ENCODE results near the gene RGS7.
A peak's percentile ranks its signal among the peaks of the same experiment; 100 is the strongest.
"Not testable (repeated sequence)": the region's sequence is repeated elsewhere in the genome, so short reads cannot be mapped to it uniquely, and the experiment has no call there.

The RGS7 gene

DNA sequence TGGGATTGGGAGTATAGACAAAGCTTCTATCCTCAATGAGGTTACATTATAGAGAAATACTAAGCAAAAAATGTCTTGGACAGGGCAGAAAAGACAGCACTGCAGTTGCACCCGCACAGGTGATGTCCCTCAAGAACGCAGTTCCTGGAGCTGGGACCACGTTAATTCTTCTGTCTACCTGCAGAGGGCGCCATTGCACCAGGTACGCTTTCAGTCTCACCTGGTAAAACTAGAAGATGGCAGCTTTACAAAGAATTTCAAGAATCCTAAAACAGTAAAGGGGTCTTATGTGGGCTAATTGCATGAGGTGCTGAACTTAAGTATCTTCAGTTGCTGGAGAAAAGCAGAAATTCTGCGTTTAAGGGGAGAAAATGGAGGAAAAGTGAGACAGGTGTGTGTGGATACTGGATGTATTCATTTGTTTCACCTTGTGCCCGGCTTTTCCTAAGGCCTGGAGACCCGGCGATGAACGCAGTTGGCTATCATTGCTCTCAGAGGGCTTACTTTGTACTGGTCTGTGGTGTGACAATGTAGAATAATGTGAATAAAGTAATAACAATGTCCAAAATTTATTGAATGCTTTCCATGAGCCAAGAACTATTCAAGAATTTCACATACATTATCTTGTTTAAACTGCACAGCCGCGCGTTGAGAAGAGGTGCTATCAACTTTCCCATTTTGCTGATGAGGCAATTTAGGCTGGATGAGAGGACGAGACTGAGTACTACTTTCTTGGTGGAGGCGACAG is 468.8 kb downstream of the RGS7 start:
- peak; percentile 73 for DNase-seq

GRCh38 chr1:240883490-240883889 is 473.5 kb downstream of the RGS7 start:
- no peak for DNase-seq

GRCh38 chr1:240882656-240883308 is 474.2 kb downstream of the RGS7 start:
- not testable (repeated sequence) for DNase-seq

DNA sequence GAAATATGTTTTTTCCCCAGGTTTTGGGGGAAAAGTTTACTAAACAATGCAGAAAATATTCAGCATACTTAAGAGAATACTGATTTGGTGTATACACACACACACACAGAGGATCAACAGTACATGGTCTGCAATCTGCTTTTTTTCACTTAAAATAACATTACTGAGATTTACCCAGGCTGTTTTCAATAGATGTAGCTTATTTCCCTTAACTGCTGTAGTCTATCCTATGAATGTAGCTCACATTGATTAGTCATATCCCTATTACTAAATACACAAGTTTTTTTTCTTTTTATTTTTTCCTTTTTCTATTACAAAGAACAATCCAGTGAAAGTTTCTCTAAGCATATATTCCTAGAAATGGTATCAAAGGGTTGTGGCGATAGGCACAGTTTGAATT is 478.4 kb downstream of the RGS7 start:
- no peak for DNase-seq

DNA sequence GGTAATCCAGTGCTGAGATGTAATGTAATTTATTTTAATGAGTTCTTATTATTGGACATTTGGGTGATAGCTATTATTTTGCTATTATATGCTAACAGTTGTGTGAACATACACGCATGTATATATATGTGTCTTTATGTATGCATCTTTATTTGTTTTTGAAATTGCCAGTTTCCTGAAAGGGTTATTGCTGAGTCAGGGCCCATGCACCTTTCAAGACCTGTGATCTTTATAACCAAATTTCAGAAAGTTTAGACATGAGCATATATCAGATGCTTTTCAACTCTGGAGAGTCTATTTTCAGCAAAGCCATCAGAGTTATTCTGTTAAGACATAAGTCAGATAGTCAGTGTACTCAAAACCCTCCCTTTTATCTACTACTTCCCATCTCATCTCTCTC is 479.4 kb downstream of the RGS7 start:
- DNase-seq = no peak

GRCh38 chr1:240876071-240876470 is 480.9 kb downstream of the RGS7 start:
- DNase-seq = no peak

- DNase-seq = no peak
Observed at GRCh38 chr1:240869071-240869470, 487.9 kb downstream of the RGS7 start.

DNA sequence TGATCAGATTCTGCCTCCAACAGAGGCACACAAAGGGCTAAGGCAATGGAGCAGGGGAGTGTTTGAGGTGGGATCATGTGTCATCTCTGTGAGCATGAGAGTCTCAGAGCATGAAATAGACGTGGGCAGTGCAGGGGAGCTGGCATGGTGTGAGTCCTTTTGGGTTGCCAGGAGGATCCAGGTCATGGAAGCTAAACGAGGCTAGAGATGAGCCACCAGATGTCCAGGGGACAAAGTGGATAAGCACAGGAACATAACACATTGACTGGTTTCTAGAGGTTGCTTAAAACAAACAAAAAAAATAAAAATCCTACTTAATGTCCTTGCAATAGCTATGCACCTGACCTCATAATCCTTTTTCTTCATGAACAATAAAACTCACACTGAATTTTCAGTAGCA is 490.3 kb downstream of the RGS7 start:
- DNase-seq = no peak

GRCh38 chr1:240860023-240860422 is 497.0 kb downstream of the RGS7 start:
- no peak for DNase-seq

GRCh38 chr1:240854367-240854766 is 502.6 kb downstream of the RGS7 start:
- DNase-seq = no peak

GRCh38 chr1:240847325-240847724 is 509.7 kb downstream of the RGS7 start:
- DNase-seq = no peak

- no peak for DNase-seq
Observed at GRCh38 chr1:240844486-240844885, 512.5 kb downstream of the RGS7 start.

DNA sequence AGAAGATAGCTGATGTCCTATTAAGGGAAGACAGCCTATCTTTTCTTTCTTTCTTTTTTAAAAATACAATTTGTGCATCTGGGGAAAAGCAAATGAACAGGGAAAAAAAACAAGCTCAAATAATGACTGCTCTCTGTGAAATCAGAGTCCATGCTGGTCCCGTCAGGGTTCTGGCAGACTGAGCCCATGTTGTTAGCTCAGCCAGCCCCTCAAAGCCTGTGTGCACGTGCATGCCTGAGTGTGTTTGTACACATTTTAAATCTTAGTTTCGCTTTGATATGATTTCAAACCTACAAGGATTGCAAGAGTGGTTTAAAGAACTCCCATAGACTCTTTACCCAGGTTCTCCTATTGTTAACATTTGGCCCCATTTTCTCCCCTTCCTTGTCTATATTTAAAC is 513.2 kb downstream of the RGS7 start:
- DNase-seq = no peak

DNA sequence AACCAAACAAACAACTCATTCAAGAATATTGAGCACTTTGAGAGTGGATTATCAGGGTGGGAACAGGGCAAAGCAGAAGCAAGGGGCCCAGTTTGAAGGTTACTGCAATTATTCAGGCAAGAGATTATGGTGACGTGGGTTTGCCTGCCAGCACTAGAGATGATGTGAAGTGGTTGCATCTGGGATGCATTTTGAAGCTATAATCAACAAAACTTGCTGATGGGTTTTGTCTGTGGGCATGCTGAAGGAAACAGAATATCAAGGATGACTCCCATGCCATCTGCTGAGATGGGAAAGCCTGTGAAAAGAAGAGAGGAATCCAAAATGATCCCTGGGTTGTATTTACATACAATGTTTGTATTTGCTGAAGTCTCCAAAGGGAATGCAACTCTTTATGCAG is 520.7 kb downstream of the RGS7 start:
- DNase-seq = no peak

DNA sequence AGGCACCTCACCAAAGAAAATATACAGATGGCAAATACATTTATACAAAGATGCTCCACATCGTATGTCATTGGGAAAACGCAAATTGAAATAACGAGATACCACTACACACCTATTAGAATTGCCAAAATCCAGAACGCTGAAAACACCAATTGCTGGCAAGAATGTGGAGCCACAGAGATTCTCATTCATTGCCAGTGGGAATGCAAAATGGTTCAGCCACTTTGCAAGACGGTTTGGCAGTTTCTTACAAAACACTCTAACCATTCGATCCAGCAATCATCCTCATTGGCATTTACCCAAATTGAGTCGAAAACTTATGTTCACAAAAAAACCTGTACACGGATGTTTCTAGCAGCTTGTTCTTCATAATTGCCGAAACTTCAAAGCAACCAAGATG is 521.7 kb downstream of the RGS7 start:
- no peak for DNase-seq

- no peak for DNase-seq
Observed at GRCh38 chr1:240833075-240833474, 523.9 kb downstream of the RGS7 start.

DNA sequence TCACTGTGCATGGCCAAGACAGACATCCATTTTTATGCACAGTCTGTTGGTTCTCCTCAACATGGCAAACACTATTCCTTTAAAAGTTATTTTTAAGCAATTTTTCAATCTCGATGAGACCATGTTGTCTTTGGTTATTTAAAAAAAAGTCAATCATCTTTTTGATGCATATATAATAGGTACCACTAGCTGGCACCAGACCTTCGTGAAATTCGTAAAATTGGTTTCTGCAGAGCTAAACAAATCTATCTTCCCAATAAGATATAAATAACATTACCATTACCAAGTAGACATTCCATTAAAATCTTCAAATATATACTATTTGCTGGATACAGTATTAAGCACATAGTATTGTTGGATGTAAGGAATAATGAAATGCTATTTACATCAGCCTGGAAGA is 525.1 kb downstream of the RGS7 start:
- DNase-seq = no peak

GRCh38 chr1:240831191-240831631 is 525.8 kb downstream of the RGS7 start:
- no peak for DNase-seq

- DNase-seq = no peak
Observed at GRCh38 chr1:240829487-240829886, 527.5 kb downstream of the RGS7 start.

DNA sequence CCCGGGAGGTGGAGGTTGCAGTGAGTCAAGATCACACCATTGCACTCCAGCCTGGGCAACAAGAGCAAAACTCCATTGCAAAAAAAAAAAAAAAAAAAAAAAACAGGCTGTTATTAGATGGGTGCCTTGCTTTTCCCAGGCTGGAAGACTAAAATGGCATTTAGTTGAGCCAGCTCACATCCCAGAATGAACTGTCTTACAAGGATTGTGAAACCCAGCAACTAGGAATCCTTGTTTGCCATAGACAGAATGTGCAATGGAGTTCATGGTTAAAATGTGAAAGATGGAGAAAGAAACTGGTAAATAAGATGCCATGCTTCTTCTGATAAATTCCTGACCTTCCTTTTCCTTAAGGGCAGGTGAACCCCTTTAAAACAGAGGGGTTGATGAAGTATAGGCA is 529.2 kb downstream of the RGS7 start:
- DNase-seq = no peak

DNA sequence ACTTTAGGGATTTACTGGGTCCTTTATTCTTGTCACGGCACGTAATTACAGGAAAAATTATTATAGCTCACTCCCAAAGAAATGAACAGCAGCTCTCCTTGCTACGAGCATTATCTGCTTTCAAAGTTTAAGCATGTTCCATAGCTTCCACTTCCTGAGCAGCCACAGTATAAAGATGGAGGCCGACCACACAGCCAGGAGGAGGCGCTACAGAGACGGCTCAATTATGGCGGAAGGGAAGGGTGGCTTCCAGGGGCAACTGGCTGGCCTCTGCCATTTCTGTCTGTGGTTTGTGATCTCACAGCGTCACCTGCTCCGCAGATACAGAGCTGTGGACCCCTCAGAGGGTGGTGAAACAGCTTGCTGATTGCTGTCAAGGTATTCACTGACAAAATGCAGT is 532.8 kb downstream of the RGS7 start:
- DNase-seq = no peak

GRCh38 chr1:240823357-240823756 is 533.6 kb downstream of the RGS7 start:
- DNase-seq = no peak

GRCh38 chr1:240821925-240822324 is 535.1 kb downstream of the RGS7 start:
- no peak for DNase-seq

DNA sequence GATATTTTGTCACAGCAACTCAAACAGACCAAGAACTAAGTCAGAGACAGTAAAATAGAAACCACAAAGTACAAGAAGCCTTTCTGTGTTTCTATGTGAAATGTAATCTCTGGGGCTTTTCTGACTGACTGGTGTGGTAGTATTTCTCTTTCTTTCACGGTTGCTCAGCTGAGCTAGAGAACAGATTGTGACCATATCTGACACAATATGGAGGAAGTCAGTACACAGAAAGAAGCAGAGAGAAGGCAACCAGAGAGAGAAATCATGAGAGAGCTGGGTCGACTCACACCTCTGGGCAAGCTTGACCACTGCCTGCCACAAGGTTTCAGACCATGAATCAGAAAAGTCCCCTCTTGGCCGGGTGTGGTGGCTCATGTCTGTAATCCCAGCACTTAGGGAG is 536.2 kb downstream of the RGS7 start:
- no peak for DNase-seq

- DNase-seq = no peak
Observed at GRCh38 chr1:240816472-240816871, 540.5 kb downstream of the RGS7 start.

Data from NCI-H1092 treated with DMSO at 0.1 percent for 48 hours (cell line).